AG20443 (cell line): Measurements from ENCODE around the gene PEAK1.
"Not testable (repeated sequence)": the region's sequence is repeated elsewhere in the genome, so short reads cannot be mapped to it uniquely, and the experiment has no call there.

Experiments used
- DNase-seq: peaks from one replicate; pipeline ENCODE4 v3.0.0; 2012; ENCODE audit warnings: low spot score, mixed read lengths

Gene PEAK1

DNA sequence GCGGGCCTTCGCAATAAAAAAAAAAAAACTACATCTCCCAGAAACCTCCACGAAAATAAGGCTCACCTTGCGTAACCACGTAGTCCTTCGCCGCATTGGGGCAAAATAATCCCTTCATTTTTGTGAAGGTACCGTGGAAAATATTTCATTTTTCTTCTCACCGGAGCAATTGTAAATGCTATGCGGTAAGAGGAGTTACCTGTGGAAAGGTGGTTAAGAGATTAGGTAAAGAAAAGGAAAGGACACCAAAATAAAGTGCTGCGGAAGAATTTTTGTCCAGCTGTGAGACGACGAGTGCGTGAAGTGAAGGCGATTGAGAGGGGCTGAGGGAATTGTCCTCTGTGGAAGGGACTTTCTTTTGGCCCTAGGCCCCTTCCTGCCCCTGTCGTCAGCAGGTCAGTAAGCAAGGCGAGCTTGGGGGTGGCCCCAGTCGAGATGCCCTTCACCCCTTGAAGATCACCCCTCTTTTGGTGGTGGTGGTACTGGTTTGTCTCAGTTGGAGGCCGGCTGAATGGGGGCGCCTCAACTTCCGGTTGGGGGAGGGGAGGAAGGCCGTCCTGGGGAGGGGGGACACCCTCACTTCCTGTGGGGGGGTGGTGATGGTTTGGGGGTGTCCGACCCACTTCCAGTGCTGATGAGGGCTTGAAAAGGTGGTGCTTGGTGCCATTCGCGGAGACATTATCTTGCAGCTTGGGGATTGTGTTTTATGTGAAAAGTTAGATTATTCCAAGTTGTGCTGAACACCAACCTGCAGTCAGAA is 886 bp upstream of the PEAK1 start, which contains the start of gene HMG20A:
Gene HMG20A (plus strand): TSS at position 279 of the 760 bp plus-strand sequence. CDS start 37,520 bp downstream, outside the sequence.
- DNase-seq = peak; percentile 74

GRCh38 chr15:77418966-77419835 is 703 bp downstream of the PEAK1 start:
- peak; percentile 51 for DNase-seq

GRCh38 chr15:77418391-77418965 is 1.4 kb downstream of the PEAK1 start:
- peak; percentile 20 for DNase-seq

GRCh38 chr15:77417602-77418001 is 2.3 kb downstream of the PEAK1 start:
- DNase-seq = no peak

- no peak for DNase-seq
Measured at GRCh38 chr15:77416954-77417353, 3.0 kb downstream of the PEAK1 start.

- DNase-seq = peak; percentile 56
Measured at GRCh38 chr15:77416148-77416455, 3.8 kb downstream of the PEAK1 start.

DNA sequence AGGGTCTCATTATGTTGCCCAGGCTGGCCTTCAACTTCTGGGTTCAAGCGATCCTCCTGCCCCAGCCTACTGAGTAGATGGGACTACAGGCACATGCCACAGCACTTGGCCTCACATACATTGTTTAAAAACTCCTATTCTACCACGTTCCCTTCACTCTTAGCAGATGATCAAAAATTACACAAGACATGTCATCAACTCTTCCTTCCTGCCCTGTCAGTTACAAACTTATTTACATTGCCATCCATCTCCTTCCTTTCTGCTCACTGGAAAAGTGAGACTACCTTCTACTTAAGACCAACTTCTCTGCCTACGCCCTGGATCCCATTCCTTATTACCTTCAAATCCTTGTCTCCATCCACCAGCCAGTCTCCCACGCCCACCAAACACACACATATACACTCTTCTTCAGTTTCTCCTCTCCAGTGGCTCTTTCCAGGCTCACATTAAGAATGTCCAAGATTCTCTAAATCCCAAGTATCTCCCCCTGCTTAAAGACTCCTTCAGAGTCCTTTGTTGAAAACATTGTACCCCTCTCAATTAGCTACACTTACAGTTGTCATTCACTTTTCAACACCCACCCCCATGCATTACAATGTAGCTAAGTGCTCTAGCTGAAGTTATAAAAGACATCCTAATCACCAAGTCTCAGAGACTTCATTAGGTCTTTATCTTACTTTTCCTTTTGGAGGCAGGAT is 4.3 kb downstream of the PEAK1 start:
- no peak for DNase-seq

- no peak for DNase-seq
Measured at GRCh38 chr15:77414789-77415442, 5.0 kb downstream of the PEAK1 start.

GRCh38 chr15:77413699-77414349 is 6.1 kb downstream of the PEAK1 start:
- DNase-seq = no peak

- DNase-seq = no peak
Measured at GRCh38 chr15:77412972-77413698, 6.8 kb downstream of the PEAK1 start.

DNA sequence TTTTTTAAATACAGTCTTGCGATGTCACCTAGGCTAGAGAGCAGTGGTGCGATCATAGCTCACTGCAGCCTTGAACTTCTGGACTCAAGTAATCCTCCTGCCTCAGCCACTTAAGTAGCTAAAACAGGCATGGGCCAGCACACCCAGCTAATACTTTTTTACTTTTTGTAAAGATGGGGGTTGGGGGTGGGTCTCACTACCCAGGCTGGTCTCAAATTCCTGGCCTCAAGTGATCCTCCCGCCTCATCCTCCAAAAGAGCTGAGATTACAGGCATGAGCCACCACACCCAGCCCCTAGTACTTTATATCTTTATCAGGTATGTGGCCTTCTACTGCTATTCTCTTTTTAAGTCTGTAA is 8.3 kb downstream of the PEAK1 start:
- no peak for DNase-seq

GRCh38 chr15:77410701-77411618 is 8.9 kb downstream of the PEAK1 start:
- no peak for DNase-seq

- DNase-seq = not testable (repeated sequence)
Measured at GRCh38 chr15:77410157-77410500, 9.8 kb downstream of the PEAK1 start.

GRCh38 chr15:77409259-77410156 is 10.4 kb downstream of the PEAK1 start:
- DNase-seq = no peak

GRCh38 chr15:77406846-77407245 is 13.1 kb downstream of the PEAK1 start:
- DNase-seq = no peak

GRCh38 chr15:77406173-77406759 is 13.6 kb downstream of the PEAK1 start:
- DNase-seq = not testable (repeated sequence)

DNA sequence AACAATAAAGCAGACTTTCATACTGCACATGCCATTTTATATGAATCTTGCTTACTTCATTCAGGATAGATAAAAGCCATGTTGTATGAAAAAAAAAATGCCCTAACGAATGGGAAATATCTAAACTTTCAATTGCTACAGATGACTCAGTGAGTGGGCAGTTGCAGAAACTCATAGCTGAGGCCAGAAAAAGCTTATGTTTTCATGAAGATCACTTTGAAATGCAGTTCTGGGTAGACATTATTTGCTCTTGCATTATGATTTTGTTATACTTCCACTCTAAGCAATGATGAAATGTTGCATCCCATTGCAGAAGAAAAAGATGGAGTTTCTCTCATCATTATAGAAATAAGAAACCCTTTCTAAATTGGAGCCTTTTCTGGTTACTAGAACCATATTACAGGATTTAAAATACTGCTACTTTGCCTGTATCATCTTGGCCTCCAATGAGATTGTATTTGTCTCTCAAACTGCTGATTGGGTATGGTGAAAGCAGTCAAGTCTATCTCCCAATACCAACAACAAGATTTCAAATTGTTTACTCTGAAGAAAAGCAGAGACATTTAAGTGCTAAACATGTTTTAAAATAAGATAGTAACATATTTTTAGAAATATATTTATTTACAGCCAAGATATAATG is 17.0 kb downstream of the PEAK1 start:
- peak; percentile 43 for DNase-seq

DNA sequence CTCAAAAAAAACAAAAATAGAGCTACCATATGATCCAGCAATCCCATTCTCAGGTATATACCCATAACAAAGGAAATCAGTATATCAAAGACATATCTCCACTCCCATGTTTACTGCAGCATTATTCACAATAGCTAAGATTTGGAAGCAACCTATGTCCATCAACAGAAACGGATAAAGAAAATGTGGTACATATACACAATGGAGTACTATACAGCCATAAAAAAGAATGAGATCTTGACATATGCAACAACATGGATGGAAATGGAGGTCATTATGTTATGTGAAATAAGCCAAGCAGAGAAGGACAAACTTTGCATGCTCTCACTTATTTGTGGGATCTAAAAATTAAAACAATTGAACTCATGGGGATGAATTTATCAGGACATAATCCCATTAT is 19.6 kb downstream of the PEAK1 start:
- no peak for DNase-seq
